HepG2 (cell line): ENCODE results near the gene TNP2. TPM values are rescaled to one million over a fixed set of nuclear protein-coding genes. Genes with fewer than 3 reads are reported as not detected.

Source experiments
- CC2D1A ChIP-seq: sonication (generic); formaldehyde crosslinking; IDR thresholded peaks from 2 replicates; pipeline ENCODE4 v1.8.1; 2023; ENCODE audit warnings: mild to moderate bottlenecking, missing genetic modification reagents
- CEBPG ChIP-seq: IDR thresholded peaks from 2 replicates; pipeline ENCODE4 v1.6.1; 2016
- CREBL2 ChIP-seq: sonication (generic); formaldehyde crosslinking; IDR thresholded peaks from 2 replicates; pipeline ENCODE4 v1.8.1; 2023; ENCODE audit warnings: missing genetic modification reagents, mild to moderate bottlenecking, borderline replicate concordance
- DNMT3B ChIP-seq: conservative IDR thresholded peaks from 2 replicates; pipeline ENCODE4 v1.6.1; 2016; ENCODE audit warnings: missing biosample characterization, control low read depth
- ETV5 ChIP-seq: IDR thresholded peaks from 2 replicates; pipeline ENCODE4 v1.6.1; 2018; ENCODE audit warnings: missing biosample characterization, missing genetic modification reagents, inconsistent platforms, borderline replicate concordance
- FOXA3 ChIP-seq: IDR thresholded peaks from 2 replicates; pipeline ENCODE4 v1.6.1; 2016; ENCODE audit warnings: missing genetic modification reagents, missing compliant biosample characterization
- HCFC1 ChIP-seq: fragments of 150-350 bp; IDR thresholded peaks from 2 replicates; pipeline ENCODE4 v1.6.1; 2014; ENCODE audit warnings: low read depth, low read length
- LCORL ChIP-seq, 2 experiments: fragments of 450-650 bp in 1 of 2; sonication (generic) in 1 of 2; formaldehyde crosslinking in 1 of 2; IDR thresholded peaks; 2 replicates each; pipeline versions ENCODE4 v1.5.0 to v1.6.1; 2017 to 2020; ENCODE audit warnings: antibody characterized with exemption in 1 of 2, missing genetic modification reagents in 1 of 2
- PITX1 ChIP-seq: sonication (generic); formaldehyde crosslinking; IDR thresholded peaks from 2 replicates; pipeline ENCODE4 v1.5.1; 2020; ENCODE audit warnings: mild to moderate bottlenecking, missing genetic modification reagents
- PLSCR1 ChIP-seq: sonication (generic); formaldehyde crosslinking; IDR thresholded peaks from 2 replicates; pipeline ENCODE4 v1.5.0; 2020; ENCODE audit warnings: missing genetic modification reagents, mild to moderate bottlenecking, borderline replicate concordance
- RELA ChIP-seq: sonication (generic); formaldehyde crosslinking; IDR thresholded peaks from 2 replicates; pipeline ENCODE4 v1.4.0; 2020; ENCODE audit warnings: missing genetic modification reagents
- ZBTB10 ChIP-seq: sonication (generic); formaldehyde crosslinking; IDR thresholded peaks from 2 replicates; pipeline ENCODE4 v1.4.0; 2020; ENCODE audit warnings: missing genetic modification reagents, borderline replicate concordance
- ZNF292 ChIP-seq: sonication (generic); formaldehyde crosslinking; IDR thresholded peaks from 2 replicates; pipeline ENCODE4 v1.8.1; 2022; ENCODE audit warnings: mild to moderate bottlenecking, low read depth, missing genetic modification reagents, borderline replicate concordance
- ZNF749 ChIP-seq: sonication (generic); formaldehyde crosslinking; IDR thresholded peaks from 2 replicates; pipeline ENCODE4 v1.8.0; 2022; ENCODE audit warnings: mild to moderate bottlenecking, missing genetic modification reagents, moderate library complexity, borderline replicate concordance
- ZNF788 ChIP-seq: sonication (generic); formaldehyde crosslinking; IDR thresholded peaks from 2 replicates; pipeline ENCODE4 v1.5.0; 2020; ENCODE audit warnings: mild to moderate bottlenecking, missing genetic modification reagents, borderline replicate concordance
- ZSCAN20 ChIP-seq: sonication (generic); formaldehyde crosslinking; IDR thresholded peaks from 2 replicates; pipeline ENCODE4 v1.4.0; 2020; ENCODE audit warnings: missing genetic modification reagents, mild to moderate bottlenecking, borderline replicate concordance
- polyA plus RNA-seq, 8 experiments: library from polyadenylated mRNA; depleted of rRNA in 3 of 8; stranded (reverse) in 7 of 8; unstranded in 1 of 8; fragments of >200 nt; fragmentation: Illumina TruSeq in 4 of 8; extraction: Trizol in 4 of 8; gene quantifications; 2 replicates each; pipeline versions ENCODE4 v1.2.1 to v1.2.3, GENCODE V29; 2011 to 2016; ENCODE audit warnings: low read depth in 4 of 8, missing spikeins in 1 of 8, mixed read lengths in 1 of 8; ENCODE audit not compliant: insufficient read depth in 1 of 8
- total RNA-seq, 5 experiments: library from RNA; depleted of rRNA; stranded (reverse); fragments of >200 nt; fragmentation: Illumina TruSeq; extraction: Trizol; gene quantifications; 2 replicates each; pipeline ENCODE4 v1.2.3, GENCODE V29; 2016; ENCODE audit warnings: low read depth in 1 of 5
- TF ChIP-seq, protein P1 (sequence below): sonication (generic); formaldehyde crosslinking; IDR thresholded peaks from 2 replicates; pipeline ENCODE4 v1.9.0; 2021; ENCODE audit warnings: missing genetic modification reagents, mild to moderate bottlenecking, borderline replicate concordance
- TF ChIP-seq, protein P2 (sequence below): sonication (generic); formaldehyde crosslinking; IDR thresholded peaks from 2 replicates; pipeline ENCODE4 v1.4.0; 2020; ENCODE audit warnings: mild to moderate bottlenecking, missing genetic modification reagents

The TNP2 gene
- total and polyA plus RNA-seq, 2 of the 13 experiments (the other 11 are each of a cell fraction or from before 2014, with no cell fraction given): not detected

GRCh38 chr16:11255737-11256660, 13.1 kb downstream of the TNP2 start, which contains the start of gene SOCS1 (continued):
- peak; percentile 28 for TF ChIP-seq ZBTB10 (CRISPR knock-in tag)
- no peak for TF ChIP-seq CREBL2 (CRISPR knock-in tag)
- no peak for TF ChIP-seq LCORL (IDR thresholded peaks at IDR 0.05)
- peak; percentile 82; the same call in 1 of the 2 replicates for TF ChIP-seq LCORL (CRISPR knock-in tag; IDR thresholded peaks at IDR 0.05)
- TF ChIP-seq, protein P1, sequence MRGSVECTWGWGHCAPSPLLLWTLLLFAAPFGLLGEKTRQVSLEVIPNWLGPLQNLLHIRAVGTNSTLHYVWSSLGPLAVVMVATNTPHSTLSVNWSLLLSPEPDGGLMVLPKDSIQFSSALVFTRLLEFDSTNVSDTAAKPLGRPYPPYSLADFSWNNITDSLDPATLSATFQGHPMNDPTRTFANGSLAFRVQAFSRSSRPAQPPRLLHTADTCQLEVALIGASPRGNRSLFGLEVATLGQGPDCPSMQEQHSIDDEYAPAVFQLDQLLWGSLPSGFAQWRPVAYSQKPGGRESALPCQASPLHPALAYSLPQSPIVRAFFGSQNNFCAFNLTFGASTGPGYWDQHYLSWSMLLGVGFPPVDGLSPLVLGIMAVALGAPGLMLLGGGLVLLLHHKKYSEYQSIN (CRISPR knock-in tag): no peak
- TF ChIP-seq ZSCAN20 (CRISPR knock-in tag): peak; percentile 92
- TF ChIP-seq CEBPG (CRISPR knock-in tag): no peak
- no peak; the same call in 1 of the 2 replicates for TF ChIP-seq HCFC1
- peak; percentile 21 for TF ChIP-seq ZNF749
- peak; percentile 62; the same call in 1 of the 2 replicates for TF ChIP-seq PITX1
- peak; percentile 33; the same call in 1 of the 2 replicates for TF ChIP-seq ZNF292 (CRISPR knock-in tag)
- TF ChIP-seq RELA (CRISPR knock-in tag): peak; percentile 28; the same call in 1 of the 2 replicates
- TF ChIP-seq, protein P2, sequence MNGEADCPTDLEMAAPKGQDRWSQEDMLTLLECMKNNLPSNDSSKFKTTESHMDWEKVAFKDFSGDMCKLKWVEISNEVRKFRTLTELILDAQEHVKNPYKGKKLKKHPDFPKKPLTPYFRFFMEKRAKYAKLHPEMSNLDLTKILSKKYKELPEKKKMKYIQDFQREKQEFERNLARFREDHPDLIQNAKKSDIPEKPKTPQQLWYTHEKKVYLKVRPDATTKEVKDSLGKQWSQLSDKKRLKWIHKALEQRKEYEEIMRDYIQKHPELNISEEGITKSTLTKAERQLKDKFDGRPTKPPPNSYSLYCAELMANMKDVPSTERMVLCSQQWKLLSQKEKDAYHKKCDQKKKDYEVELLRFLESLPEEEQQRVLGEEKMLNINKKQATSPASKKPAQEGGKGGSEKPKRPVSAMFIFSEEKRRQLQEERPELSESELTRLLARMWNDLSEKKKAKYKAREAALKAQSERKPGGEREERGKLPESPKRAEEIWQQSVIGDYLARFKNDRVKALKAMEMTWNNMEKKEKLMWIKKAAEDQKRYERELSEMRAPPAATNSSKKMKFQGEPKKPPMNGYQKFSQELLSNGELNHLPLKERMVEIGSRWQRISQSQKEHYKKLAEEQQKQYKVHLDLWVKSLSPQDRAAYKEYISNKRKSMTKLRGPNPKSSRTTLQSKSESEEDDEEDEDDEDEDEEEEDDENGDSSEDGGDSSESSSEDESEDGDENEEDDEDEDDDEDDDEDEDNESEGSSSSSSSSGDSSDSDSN: peak; percentile 73
- peak; percentile 38; the same call in 1 of the 2 replicates for TF ChIP-seq ETV5 (CRISPR knock-in tag)
- no peak; the same call in 1 of the 2 replicates for TF ChIP-seq DNMT3B (CRISPR knock-in tag)
- TF ChIP-seq PLSCR1 (CRISPR knock-in tag): no peak
- TF ChIP-seq FOXA3 (CRISPR knock-in tag): 0 out of 2 replicates have a peak, but pooled peaks have one; percentile 7
- peak; percentile 61 for TF ChIP-seq ZNF788 (CRISPR knock-in tag)
- TF ChIP-seq CC2D1A (CRISPR knock-in tag): no peak
